HG02943 (cell line): ENCODE data around the gene CORO1C.

Experiments
- ATAC-seq: cut with Tn5 transposase; IDR thresholded peaks from one replicate; pipeline ENCODE4 v1.9.1; 2021; ENCODE audit warnings: mild to moderate bottlenecking, low read depth, moderate library complexity; ENCODE audit not compliant: unreplicated experiment

CORO1C gene

GRCh38 chr12:108727868-108728735 is 3.2 kb downstream of the CORO1C start:
- ATAC-seq, result no peak

DNA sequence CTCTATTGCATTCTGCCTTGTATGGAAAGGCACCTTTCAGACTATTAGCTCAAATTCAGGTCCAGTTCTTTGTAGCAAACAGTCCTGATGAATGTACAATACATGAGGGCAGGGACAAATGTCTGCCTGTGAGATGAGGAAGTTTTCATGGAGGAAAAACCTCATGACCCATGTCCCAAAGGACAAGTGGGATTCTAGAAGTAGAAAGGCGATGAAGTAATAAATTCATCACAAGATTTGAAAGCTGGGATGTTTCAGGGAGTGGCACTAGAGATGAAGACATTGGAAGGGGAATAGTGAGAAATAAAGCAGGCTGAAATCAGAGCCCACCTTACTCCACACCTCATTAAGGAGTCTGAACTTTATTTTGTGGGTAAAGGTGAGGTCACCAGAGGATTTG is 4.2 kb downstream of the CORO1C start:
- no peak for ATAC-seq

DNA sequence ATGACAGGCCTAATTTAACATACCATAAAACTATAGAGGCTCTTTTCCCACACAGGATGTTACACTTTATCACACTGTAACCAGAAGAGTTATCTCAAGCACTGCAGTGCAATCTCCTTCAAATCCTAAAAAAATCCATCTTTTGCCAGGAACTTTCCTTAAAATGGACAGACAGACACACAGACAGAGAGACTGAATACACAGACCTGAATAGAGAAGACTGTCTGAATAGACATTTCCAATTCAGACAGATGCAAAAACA is 6.5 kb downstream of the CORO1C start:
- no peak for ATAC-seq

- no peak for ATAC-seq
Measured at GRCh38 chr12:108724054-108724889, 7.0 kb downstream of the CORO1C start.

DNA sequence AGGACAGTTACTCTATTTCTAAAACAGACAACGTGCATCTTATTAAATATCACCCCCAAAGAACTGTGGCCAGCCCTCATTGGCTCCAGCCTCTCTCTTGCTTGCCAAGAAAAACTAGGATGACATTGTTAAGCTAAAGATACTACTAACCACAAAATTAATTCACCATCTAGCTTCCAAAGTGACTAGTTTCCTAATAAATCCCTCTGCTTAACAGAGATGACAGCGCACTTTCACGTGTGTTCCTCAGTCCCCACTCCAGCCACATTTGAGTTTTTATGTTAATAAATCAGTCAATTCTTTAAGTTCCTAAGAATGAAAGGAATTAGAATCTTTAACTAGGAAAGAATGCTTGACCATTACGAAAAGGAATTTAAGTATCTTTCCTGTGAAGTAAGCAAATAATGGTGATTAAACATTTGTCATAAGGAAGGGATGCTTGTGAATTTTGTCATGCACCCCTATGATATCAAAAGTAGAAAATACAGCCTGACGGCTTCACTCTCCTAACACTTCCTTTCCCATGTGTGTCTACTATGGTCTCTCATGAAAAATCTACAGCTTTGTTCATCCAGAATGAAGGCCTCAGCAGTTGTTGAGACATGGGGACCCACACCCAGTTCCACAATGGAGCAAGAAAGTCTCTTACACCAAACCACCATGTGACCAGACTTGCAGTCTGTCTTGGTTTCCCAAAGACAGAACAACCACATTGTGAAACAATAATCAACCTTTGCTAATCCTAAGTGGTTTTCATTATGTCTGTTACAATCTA is 8.1 kb downstream of the CORO1C start:
- no peak for ATAC-seq

- no peak for ATAC-seq
Measured at GRCh38 chr12:108722463-108722862, 8.9 kb downstream of the CORO1C start.

GRCh38 chr12:108721824-108722223 is 9.5 kb downstream of the CORO1C start:
- ATAC-seq, result no peak

- ATAC-seq, result no peak
Measured at GRCh38 chr12:108720757-108721514, 10.4 kb downstream of the CORO1C start.

DNA sequence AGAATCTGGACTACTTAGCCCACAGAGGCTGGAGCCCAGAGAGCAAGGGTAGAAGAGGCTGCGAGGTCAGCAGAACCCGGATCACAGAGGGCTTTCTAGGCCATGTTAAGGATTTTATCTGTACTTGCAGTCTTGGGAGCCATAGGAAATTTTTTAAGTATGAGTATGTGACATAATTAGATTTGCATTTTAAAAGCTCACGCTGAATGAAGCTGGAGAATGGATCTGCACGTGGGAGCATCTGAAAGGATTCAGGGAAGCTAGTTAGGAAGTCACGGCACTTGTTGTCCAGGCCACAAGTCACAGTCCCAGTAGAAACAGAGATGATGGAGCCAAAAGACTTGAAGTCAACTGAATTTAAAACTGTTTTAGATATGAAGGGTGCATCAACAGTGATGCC is 14.1 kb downstream of the CORO1C start:
- no peak for ATAC-seq

- no peak for ATAC-seq
Measured at GRCh38 chr12:108714866-108715265, 16.5 kb downstream of the CORO1C start.

DNA sequence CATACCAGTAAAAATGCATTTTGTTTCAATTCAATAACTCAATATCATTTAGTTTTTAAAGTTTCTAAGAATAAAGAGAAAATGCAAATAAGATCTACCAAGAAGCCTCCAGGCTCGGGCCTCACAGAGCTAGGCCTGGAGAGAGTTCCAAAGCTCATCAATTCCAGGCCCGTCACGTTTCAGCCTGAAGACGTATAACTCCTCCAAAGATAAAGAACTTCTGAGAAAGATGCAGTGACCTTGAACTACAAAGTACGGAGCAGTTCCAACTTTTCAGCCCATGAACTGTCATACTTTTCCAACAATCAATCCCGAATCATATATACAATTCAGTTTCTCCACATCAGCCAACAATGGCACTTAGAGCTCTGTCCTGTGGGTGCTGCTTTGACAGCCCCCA is 17.8 kb downstream of the CORO1C start:
- ATAC-seq, result no peak

DNA sequence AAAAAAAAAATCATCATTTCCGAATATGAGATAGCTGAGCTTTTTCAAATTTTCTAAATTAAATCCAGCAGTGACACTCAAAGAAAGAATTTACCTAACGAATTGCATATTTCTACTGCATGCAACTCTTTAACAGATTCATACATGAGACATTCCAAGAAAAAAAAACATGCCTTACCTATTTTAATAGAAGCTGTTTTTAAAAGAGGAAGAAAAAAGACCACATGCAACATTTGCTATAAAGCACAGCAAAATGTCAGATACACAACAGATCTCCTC is 18.5 kb downstream of the CORO1C start:
- ATAC-seq, result no peak

DNA sequence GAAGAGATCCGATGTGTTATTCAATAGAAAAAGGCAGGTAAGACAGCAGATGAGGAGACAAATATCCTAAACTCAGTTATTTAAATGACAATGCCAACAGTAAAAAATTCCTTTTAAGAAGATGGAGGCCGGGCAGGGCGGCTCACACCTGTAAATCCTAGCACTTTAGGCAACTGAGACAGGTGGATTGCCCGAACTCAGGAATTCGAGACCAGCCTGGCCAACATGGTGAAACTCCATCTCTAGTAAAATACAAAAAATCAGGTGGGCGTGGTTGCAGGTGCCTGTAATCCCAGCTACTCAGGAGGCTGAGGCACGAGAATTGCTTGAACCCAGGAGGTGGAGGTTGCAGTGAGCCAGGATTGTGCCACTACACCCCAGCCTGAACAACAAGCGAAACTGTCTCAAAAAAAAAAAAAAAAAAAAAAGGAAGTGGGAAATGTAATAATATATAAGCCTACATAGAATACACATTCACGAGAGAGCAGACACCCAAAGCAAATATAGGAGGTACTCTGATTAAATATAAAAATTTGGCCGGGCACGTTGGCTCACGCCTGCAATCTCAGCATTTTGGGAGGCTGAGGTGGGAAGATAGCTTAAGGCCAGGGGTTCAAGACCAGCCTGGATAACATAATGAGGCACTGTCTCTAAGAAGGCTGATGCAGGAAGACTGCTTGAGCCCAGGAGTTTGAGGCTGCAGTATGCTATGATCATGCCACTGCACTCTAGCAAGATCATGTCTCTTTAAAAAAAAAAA is 19.0 kb downstream of the CORO1C start:
- no peak for ATAC-seq

DNA sequence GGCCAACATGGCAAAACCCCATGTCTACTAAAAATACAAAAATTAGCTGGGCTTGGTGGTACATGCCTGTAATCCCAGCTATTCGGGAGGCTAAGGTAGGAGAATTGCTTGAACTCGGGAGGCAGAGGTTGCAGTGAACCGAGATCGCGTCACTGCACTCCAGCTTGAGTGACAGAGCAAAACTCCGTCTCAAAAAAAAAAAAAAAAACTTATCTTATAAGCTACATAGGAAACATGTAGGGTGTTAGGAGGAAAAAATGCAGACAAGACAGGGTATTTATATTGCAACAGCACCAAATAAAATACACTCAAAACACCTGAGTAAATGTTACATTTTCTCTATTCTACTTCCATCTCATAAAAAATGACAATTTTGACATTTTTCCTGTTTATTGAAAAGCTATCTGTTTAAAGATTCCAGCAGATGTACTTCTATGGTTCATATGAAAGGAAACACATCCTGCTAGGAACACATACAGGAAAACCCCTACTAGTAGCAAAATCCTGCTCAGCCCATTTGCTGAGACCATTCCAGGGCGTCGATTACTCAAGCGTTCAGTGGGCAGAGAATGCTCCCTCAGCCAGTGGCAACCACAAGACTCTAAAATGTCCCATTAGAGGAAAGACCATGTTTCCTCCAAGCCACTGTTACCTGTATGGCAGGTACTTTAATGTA is 19.7 kb downstream of the CORO1C start:
- no peak for ATAC-seq

DNA sequence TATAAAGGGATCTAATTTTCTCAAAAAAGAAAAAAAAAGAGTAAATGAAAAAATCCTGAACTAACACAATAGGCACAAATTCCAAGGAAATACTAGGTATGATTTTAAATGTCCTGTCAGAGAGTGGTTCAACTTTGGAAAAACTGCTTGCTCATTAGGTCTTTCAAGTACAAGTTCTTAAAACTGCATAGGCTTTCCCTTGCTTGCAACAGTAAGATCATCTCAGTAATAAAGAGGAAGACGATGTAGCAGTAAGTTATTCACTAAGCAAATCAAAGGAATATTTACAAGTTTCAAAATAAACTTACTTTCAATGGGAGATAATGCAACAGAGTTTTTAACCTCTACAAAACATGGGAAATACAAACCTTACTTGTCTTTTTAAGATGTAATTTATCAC is 21.6 kb downstream of the CORO1C start:
- ATAC-seq, result no peak

- no peak for ATAC-seq
Measured at GRCh38 chr12:108704527-108704926, 26.8 kb downstream of the CORO1C start.

- ATAC-seq, result no peak
Measured at GRCh38 chr12:108702595-108703320, 28.6 kb downstream of the CORO1C start.

DNA sequence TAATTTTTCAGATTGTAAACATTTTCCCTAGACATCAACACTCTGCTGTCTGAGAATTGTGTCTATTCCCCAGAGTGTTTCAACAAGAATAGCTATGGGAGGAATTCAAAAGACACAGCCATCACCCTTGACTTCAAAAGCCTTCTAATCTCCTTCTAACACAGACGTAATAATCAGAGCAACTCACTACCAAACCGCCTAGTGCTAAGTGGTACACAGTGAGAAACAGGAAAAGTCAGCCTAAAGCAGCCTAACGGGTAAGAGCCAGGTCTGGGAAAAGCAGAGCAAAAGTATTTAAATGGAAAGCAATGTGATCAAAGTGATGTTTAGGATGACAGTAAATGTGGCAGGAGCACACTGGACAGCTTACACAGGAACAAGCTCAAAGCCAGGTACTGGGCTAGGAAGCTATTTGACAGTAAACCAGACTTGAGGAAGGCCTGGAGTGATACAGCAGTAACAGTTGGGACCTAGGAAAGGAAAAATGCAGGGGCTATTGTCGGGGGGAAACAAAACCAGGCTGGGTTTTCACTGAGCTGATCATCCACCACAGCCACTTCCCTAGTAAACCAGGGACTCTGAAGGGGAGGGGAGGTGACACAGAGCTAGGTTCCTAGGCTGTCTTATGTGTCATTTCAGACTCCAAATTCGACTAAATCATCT is 29.4 kb downstream of the CORO1C start:
- ATAC-seq, result no peak
